ENCODE results near the gene GEMIN7.

GEMIN7 gene

DNA sequence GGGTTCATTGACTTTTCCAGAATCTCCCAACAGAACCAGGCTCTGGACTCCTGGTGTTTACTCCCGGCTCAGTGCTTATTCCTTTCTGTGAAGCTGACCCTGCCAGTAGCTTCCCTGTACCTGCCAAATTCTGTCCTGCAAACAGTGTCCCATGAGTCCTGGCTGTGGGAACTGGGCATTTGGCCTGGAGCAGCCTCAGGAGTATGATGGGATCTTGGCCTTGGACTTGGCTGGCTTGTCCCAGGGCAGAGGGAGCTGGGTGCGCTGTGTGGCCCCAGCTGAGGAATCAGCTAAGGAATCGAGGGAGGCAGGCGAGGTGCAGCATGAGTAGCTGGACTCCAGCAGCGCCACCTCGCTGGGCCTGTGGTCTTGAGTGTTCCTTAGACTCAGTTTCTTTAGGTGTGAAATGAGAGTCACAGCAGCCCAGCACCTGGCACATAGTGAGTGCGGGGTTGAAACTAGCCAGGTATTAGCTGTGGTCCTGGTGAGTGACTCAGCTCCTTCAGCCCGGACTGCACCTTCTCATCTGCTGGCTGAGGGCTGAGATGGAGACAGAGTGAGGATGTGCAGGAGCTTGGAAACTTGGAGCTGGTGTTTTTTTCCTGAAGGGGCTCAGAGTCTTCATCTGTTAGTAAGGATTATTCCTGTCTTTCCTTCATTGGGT, 29.9 kb upstream of the GEMIN7 start:
- DNase-seq (no peak), ATAC-seq (replicated peaks) (no peak)
- Mint-ChIP-seq H3K27ac (peak overlapping the region; percentile 84), H3K36me3 (peaks cover 43 to 56% of the 10 kb centered on the region in 2 donors), H3K4me3 (peak overlapping the region in 1 of 2 donors; percentile 5), H3K4me1 (peaks cover 56 to 79% of the 10 kb centered on the region in 2 donors), H3K27me3 (no peaks in the 10 kb centered on the region), H3K9me3 (no peaks in the 10 kb centered on the region)

DNA sequence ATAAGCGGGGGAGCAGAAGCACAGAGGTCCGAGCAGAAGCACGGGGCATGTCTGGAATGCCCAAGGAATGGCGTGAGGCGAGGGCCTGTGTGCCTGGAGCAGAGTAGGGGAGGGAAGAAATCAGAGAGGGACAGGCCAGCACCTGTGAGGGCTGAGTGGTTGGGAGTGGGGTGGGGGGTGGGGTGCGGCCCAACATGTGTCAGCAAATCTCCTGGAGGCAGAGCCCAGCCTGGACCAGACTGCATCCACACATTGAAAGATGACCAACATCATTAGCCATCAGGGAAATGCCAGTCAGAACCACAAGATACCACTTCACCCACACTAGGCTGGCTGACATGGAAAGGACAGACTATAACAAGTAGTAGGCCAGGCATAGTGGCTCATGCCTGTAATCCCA, 29.0 kb upstream of the GEMIN7 start:
- ATAC-seq (replicated peaks) (no peak), DNase-seq (no peak)
- Mint-ChIP-seq H3K27ac (peak overlapping the region; percentile 84), H3K4me1 (peaks cover 54 to 75% of the 10 kb centered on the region in 2 donors), H3K9me3 (no peaks in the 10 kb centered on the region), H3K36me3 (peaks cover 44 to 61% of the 10 kb centered on the region in 2 donors), H3K27me3 (no peaks in the 10 kb centered on the region), H3K4me3 (no peak overlapping the region)

DNA sequence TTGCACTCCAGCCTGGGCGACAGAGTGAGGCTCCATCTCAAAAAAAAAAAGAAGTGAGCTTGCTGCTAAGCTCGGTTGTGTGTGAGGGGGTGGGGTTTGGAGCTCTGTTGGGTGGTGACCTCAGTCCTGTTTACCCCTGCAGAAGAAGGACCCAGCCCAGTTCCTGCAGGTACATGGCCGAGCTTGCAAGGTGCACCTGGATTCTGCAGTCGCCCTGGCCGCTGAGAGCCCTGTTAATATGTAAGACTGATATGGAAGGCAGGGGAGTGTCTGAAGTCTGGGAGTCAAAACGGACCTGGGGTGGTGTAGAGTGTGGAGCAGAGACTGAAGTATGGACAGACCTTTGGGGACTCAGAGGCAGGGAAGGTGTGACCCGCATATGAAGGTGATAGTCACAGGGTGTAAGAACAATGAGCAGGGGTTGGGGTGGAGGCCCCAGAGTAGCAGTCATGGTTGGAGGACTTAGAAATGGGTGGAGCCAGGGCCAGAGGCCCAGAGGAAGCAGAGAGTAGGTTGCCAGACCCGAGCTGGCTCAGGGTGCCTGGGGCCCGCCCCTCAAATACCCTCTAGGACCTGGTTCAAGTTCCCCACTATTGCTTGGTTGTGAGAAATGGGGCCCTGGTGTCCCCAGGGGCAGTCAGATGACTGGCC, 27.0 kb upstream of the GEMIN7 start:
- Mint-ChIP-seq H3K27ac (peak overlapping the region; percentile 81), H3K27me3 (no peaks in the 10 kb centered on the region), H3K4me1 (peaks cover 45 to 72% of the 10 kb centered on the region in 2 donors), H3K9me3 (no peaks in the 10 kb centered on the region), H3K36me3 (peaks cover 31 to 54% of the 10 kb centered on the region in 2 donors), H3K4me3 (peak overlapping the region; percentile 26 to 47)
- ATAC-seq (replicated peaks) (peak; percentile 78 to 82), DNase-seq (peak; percentile 23)

DNA sequence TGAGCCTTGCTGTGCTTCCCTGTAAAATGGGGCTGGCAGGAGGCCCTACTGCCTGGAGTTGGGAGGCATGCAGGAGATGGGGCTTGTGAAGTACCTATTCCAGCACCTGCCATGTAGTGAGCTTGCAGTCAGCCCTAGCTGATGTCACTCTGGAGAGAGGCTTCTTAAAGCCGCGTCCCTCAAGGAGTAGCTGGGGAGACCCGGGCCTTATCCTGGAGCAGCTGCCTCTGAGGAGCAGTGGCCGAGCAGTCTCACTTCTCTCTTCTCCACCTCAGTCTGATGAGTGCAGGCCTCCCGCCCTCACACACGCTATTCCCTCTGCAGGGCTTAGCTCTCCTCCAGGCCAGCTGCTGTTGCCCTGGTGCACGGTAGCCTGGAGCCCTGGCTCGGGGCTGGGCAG, 22.2 kb upstream of the GEMIN7 start:
- Mint-ChIP-seq H3K4me1 (peaks cover 39 to 51% of the 10 kb centered on the region in 2 donors), H3K9me3 (no peaks in the 10 kb centered on the region), H3K36me3 (peaks cover 44 to 68% of the 10 kb centered on the region in 2 donors), H3K27ac (peak overlapping the region; percentile 79), H3K27me3 (no peaks in the 10 kb centered on the region), H3K4me3 (no peak overlapping the region)
- DNase-seq (no peak), ATAC-seq (replicated peaks) (peak; percentile 26 to 30)

DNA sequence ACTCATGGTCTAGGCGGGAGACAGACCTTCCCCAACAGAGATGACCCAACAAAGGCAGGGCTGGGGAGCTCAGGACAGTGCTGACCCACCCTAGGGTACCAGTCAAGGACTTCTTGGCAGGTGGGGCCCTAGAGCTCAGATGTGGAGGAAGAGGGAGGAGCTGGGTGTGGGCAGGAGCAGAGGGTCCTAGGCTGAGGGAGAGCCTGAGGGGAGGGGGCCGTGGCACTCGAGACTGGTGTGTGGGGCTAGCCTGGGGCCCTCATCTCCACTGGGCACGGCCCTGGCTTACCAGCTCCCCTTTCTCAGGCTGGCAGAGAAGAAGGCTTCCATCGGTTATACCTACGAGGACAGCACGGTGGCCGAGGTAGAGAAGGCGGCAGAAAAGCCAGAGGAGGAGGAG, 21.6 kb upstream of the GEMIN7 start:
- no peak overlapping the region for H3K4me3 Mint-ChIP-seq
- H3K36me3 Mint-ChIP-seq = peaks cover 38 to 64% of the 10 kb centered on the region in 2 donors
- H3K4me1 Mint-ChIP-seq = peaks cover 33 to 45% of the 10 kb centered on the region in 2 donors
- no peaks in the 10 kb centered on the region for H3K27me3 Mint-ChIP-seq
- no peak for ATAC-seq (replicated peaks)
- DNase-seq = no peak
- H3K9me3 Mint-ChIP-seq = no peaks in the 10 kb centered on the region
- H3K27ac Mint-ChIP-seq = peak overlapping the region; percentile 66

DNA sequence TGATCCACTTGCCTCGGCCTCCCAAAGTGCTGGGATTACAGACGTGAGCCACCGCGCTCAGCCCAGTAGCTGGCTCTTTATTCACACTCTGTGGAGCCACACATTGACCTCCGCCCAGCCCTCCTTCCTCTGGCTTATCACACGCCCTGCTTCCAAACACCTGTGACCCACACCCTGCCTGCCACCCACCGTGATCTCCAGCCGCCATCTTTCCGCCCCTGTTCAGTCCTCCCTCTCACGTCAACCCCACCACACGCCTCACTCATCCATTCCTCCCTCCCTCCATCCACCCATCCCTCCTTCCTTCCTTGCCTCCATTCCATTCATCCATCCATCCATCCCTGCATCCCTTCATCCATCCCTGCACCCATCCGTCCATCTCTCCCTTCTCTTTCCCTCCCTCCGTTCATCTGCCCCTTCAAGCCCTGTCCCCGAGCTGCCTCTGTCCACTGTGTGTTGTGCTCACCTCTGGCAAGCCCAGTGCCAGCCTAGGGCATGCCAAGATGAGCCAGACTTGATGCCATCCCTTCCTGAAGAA, 20.4 kb upstream of the GEMIN7 start:
- Mint-ChIP-seq H3K4me3 (no peak overlapping the region), H3K36me3 (peaks cover 37 to 65% of the 10 kb centered on the region in 2 donors), H3K27ac (peak overlapping the region; percentile 43), H3K4me1 (peaks cover 30 to 38% of the 10 kb centered on the region in 2 donors), H3K9me3 (no peaks in the 10 kb centered on the region), H3K27me3 (no peaks in the 10 kb centered on the region)
- ATAC-seq (replicated peaks) (no peak), DNase-seq (no peak)

DNA sequence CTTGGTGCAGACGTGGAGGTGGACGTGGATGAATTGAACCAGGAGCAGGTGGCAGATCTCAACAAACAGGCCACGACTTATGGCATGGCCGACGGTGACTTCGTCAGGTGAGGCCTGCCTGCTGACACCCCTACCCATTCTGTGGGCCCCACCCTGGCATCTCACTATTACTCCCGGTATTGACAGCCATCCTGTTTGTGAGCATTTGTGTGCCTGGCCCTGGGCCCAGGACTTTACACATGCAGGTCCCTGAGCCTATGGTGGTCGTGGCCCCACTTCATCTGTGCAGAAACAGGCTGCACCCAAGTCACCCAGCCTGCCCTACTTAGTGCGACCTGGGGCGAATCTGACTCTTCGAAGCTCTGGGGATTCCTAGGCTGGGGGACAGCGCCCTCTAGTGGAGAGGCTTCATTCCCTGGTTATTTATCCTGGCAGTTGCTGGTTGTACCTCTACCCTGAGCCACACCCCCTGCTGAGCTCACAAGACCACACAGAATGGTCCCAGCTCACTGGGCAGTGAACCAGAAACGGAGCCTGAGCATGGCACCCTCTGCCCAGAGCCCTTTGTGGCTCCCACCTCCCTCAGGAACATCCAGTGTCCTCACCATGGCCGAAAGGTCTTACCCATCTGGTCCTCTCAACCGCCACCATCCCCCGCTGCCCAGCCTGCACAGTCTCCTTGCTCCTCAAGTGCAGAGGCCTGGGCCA, 19.6 kb upstream of the GEMIN7 start:
- peak overlapping the region; percentile 91 for H3K27ac Mint-ChIP-seq
- peak; percentile 73 for DNase-seq
- ATAC-seq (replicated peaks) = peak; percentile 93 to 94
- H3K4me1 Mint-ChIP-seq = peaks cover 30 to 38% of the 10 kb centered on the region in 2 donors
- H3K36me3 Mint-ChIP-seq = peaks cover 38 to 65% of the 10 kb centered on the region in 2 donors
- H3K9me3 Mint-ChIP-seq = no peaks in the 10 kb centered on the region
- no peak overlapping the region for H3K4me3 Mint-ChIP-seq
- H3K27me3 Mint-ChIP-seq = no peaks in the 10 kb centered on the region

DNA sequence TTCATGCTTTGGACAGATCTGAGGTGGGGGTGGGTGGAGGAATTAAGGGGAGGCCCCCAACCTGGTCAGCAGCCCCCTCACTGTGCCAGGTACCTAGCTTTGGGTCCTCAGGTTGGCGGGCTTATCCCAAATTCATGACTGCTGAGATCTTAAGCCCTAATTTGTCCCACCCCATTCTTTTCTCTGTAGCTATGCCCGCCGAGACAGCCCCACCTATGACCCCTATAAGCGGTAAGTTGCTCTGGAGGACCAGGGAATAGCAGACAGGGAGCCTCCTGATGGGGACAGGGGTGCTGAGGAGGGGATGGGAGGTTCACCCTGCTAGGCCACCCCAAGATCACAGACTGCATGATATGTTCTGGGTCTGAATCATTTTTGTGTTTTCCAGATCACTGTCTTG, 17.1 kb upstream of the GEMIN7 start:
- H3K4me3 Mint-ChIP-seq = no peak overlapping the region
- H3K27me3 Mint-ChIP-seq = no peaks in the 10 kb centered on the region
- ATAC-seq (replicated peaks) (no peak), DNase-seq (no peak)
- peak overlapping the region; percentile 37 for H3K27ac Mint-ChIP-seq
- H3K9me3 Mint-ChIP-seq = no peaks in the 10 kb centered on the region
- peaks cover 22 to 24% of the 10 kb centered on the region in 2 donors for H3K4me1 Mint-ChIP-seq
- peaks cover 45 to 60% of the 10 kb centered on the region in 2 donors for H3K36me3 Mint-ChIP-seq

DNA sequence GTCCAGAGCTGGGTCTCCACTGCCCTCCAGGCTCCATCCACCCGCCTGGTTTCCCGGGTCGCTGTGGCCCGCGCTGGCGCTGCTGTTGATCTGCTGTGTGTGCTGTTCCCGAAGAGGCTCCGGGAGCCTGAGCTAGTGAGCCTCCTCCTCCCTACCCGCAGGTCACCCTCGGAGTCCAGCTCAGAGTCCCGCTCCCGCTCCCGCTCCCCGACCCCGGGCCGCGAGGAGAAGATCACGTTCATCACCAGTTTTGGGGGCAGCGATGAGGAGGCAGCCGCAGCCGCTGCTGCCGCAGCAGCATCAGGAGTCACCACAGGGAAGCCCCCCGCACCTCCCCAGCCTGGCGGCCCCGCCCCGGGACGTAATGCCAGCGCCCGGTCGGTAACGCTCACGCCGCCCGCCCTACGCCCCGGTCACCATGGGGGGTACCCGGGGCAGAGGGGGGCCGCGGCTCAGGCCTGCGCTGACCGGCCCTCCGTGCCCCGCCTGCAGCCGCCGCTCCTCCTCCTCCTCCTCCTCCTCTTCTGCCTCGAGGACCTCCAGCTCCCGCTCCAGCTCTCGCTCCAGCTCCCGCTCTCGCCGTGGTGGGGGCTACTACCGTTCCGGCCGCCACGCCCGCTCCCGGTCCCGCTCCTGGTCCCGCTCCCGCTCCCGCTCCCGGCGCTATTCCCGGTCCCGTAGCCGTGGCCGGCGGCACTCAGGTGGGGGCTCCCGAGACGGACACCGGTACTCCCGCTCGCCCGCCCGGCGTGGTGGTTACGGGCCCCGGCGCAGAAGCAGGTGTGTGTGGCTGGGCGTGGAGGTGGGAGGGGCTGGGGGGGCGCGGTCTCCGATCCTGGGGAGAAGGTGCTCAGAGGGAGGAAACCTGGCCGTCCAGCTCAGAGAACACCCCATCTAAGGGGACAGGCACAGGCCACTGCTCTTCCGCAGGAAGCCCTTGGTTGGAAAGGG, 14.9 kb upstream of the GEMIN7 start:
- Mint-ChIP-seq H3K4me3 (no peak overlapping the region), H3K27ac (peak overlapping the region; percentile 69), H3K4me1 (peaks cover 11 to 17% of the 10 kb centered on the region in 2 donors), H3K36me3 (peaks cover 37 to 57% of the 10 kb centered on the region in 2 donors), H3K9me3 (no peaks in the 10 kb centered on the region), H3K27me3 (no peaks in the 10 kb centered on the region)
- DNase-seq = no peak
- no peak for ATAC-seq (replicated peaks)

DNA sequence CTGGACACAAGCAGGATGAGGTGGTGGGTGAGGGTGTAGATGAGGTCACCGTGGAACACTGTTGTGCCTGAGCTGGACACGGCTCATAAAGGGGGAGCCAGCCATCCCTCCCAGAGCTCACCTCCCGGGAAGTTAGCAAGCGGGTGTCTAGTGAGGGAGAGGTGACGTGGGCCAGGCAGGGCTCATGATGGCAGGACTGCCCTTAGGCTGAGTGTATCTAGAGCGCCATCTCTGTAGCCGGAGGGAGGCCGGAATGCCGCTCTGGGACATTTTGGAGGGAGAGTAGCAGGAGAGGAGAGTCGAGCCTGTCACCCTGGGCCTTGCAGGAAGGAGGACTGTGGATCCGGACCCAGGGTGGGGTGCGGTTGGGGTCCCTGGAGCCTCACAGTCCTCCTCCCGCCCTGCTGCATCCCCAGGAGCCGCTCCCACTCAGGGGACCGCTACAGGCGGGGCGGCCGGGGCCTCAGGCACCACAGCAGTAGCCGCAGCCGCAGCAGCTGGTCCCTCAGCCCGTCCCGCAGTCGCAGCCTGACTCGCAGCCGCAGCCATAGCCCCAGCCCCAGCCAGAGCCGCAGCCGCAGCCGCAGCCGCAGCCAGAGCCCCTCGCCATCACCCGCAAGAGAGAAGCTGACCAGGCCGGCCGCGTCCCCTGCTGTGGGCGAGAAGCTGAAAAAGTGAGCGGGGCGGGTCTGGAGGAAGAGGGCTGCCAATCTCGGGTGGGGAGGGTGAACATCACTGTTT, 12.0 kb upstream of the GEMIN7 start:
- no peak for DNase-seq
- Mint-ChIP-seq H3K9me3 (no peaks in the 10 kb centered on the region), H3K4me3 (no peak overlapping the region), H3K4me1 (peaks cover 8 to 31% of the 10 kb centered on the region in 2 donors), H3K27me3 (no peaks in the 10 kb centered on the region), H3K27ac (peak overlapping the region; percentile 81), H3K36me3 (peaks cover 43 to 57% of the 10 kb centered on the region in 2 donors)
- no peak for ATAC-seq (replicated peaks)

DNA sequence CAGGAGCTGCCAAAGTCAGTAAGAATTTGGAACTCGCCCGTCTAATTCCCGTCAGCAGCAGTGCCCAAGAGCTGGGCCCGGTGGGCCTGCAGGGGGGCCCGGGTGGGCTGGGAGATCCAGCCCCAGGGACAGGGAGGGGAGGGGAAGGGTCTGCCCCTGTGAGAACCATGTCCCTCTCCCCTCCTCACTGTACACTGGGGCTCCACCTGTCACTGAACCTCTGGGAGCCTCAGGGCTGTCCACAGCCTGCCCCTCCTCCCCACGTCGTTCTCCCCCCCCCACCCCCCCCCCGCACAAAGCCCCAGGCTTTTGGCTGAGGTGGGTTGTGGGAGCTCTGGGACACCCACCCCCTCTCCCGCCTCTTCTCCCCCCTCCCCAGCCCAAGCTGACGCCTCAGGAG, 11.0 kb upstream of the GEMIN7 start:
- peak overlapping the region; percentile 81 for H3K27ac Mint-ChIP-seq
- DNase-seq (no peak), ATAC-seq (replicated peaks) (no peak)
- no peaks in the 10 kb centered on the region for H3K27me3 Mint-ChIP-seq
- peaks cover 9 to 39% of the 10 kb centered on the region in 2 donors for H3K4me1 Mint-ChIP-seq
- H3K36me3 Mint-ChIP-seq = peaks cover 41 to 61% of the 10 kb centered on the region in 2 donors
- H3K9me3 Mint-ChIP-seq = no peaks in the 10 kb centered on the region
- no peak overlapping the region for H3K4me3 Mint-ChIP-seq

DNA sequence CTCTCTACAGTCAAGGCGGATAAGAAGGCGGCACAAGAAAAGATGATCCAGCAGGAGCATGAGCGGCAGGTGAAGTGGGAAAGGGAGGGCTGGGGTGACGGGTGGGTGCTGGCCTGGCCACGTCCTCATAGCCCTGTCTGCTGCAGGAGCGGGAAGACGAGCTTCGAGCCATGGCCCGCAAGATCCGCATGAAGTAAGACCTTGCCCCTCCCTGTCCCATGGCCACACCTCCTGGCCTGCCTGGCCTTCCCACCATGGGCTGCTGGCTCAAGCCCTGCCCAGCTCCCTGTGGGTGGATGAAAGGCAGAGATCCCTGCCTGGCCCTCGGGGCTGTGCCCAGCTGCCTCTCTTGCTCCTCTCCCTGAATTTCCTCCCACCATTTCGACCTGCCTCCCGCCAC, 10.0 kb upstream of the GEMIN7 start:
- DNase-seq (no peak), ATAC-seq (replicated peaks) (no peak)
- H3K36me3 Mint-ChIP-seq = peaks cover 38 to 57% of the 10 kb centered on the region in 2 donors
- no peaks in the 10 kb centered on the region for H3K27me3 Mint-ChIP-seq
- peaks cover 9 to 40% of the 10 kb centered on the region in 2 donors for H3K4me1 Mint-ChIP-seq
- H3K27ac Mint-ChIP-seq = no peak overlapping the region
- H3K9me3 Mint-ChIP-seq = no peaks in the 10 kb centered on the region
- H3K4me3 Mint-ChIP-seq = no peak overlapping the region

DNA sequence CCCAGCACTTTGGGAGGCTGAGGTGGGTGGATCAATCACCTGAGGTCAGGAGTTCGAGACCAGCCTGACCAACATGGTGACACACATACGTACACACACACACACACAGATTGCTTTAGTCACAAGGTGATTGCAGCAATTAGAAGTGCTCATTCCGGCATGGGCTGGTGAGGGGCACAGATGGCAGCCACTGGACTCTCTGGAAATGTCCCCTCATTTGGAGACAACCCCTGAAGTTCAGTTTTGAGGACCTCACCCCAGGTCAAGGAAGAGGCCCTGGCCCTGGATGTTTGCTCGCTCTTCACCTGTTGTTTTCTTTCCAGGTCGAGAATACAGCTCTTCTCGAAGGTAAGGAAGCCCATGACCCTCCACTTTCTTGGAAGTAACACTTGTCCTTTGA, 8.8 kb upstream of the GEMIN7 start:
- no peak for DNase-seq
- ATAC-seq (replicated peaks) = no peak
- peaks cover 15 to 48% of the 10 kb centered on the region in 2 donors for H3K4me1 Mint-ChIP-seq
- H3K9me3 Mint-ChIP-seq = no peaks in the 10 kb centered on the region
- peaks cover 39 to 61% of the 10 kb centered on the region in 2 donors for H3K36me3 Mint-ChIP-seq
- H3K27ac Mint-ChIP-seq = peak overlapping the region; percentile 65
- no peaks in the 10 kb centered on the region for H3K27me3 Mint-ChIP-seq
- no peak overlapping the region for H3K4me3 Mint-ChIP-seq
